GM23338 (cell line): ENCODE results near the gene SLC4A4. TPM values are rescaled to one million over a fixed set of nuclear protein-coding genes. Genes with fewer than 3 reads are reported as not detected.

Experiments used
- ATAC-seq: fragments of 200-7000 bp; cut with Tn5 transposase; 3 replicates; pipeline ENCODE4 v1.9.1; 2020
- DNase-seq: peaks from one replicate; pipeline ENCODE4 v3.0.0-alpha.2; 2015; ENCODE audit warnings: low spot score
- H2AFZ ChIP-seq: fragments of 200-600 bp; sonication (generic); 2 replicates; pipeline ENCODE4 v1.8.0; 2016; ENCODE audit warnings: antibody characterized with exemption, mild to moderate bottlenecking, moderate library complexity
- H3F3A ChIP-seq: fragments of 200-600 bp; sonication (generic); replicated peaks from 2 replicates; pipeline ENCODE4 v1.8.0; 2017; ENCODE audit warnings: antibody characterized with exemption, mixed run types, low read depth
- H3K27ac ChIP-seq: fragments of 200-600 bp; sonication (generic); 2 replicates; pipeline ENCODE4 v1.6.1; 2016; ENCODE audit warnings: low read depth
- H3K27me3 ChIP-seq: fragments of 200-600 bp; sonication (generic); 2 replicates; pipeline ENCODE4 v1.8.0; 2016; ENCODE audit warnings: mild to moderate bottlenecking, mixed run types, moderate library complexity; ENCODE audit not compliant: insufficient read depth
- H3K36me3 ChIP-seq: fragments of 200-600 bp; sonication (generic); 2 replicates; pipeline ENCODE4 v1.8.0; 2016; ENCODE audit warnings: mild to moderate bottlenecking; ENCODE audit not compliant: insufficient read depth
- H3K4me1 ChIP-seq: fragments of 200-600 bp; sonication (generic); 2 replicates; pipeline ENCODE4 v1.8.0; 2016; ENCODE audit warnings: mild to moderate bottlenecking, moderate library complexity; ENCODE audit not compliant: insufficient read depth
- H3K4me2 ChIP-seq: fragments of 200-600 bp; sonication (generic); 2 replicates; pipeline ENCODE4 v1.7.1; 2017; ENCODE audit warnings: mixed run types
- H3K4me3 ChIP-seq: fragments of 200-600 bp; sonication (generic); 2 replicates; pipeline ENCODE4 v1.6.1; 2016; ENCODE audit warnings: mixed run types
- H3K79me2 ChIP-seq: fragments of 200-600 bp; sonication (generic); replicated peaks from 2 replicates; pipeline ENCODE4 v1.8.0; 2017; ENCODE audit warnings: mild to moderate bottlenecking; ENCODE audit not compliant: insufficient read depth
- H3K9me2 ChIP-seq: fragments of 200-600 bp; sonication (generic); 2 replicates; pipeline ENCODE4 v1.8.0; 2017; ENCODE audit not compliant: insufficient read depth
- H4K20me1 ChIP-seq: fragments of 200-600 bp; sonication (generic); replicated peaks from 2 replicates; pipeline ENCODE4 v1.8.0; 2017; ENCODE audit warnings: mild to moderate bottlenecking; ENCODE audit not compliant: insufficient read depth
- H3K27ac Mint-ChIP-seq: 2 replicates; pipeline ENCODE4 v1.8.0; 2020; ENCODE audit warnings: inconsistent platforms, mild to moderate bottlenecking, moderate library complexity, mixed read lengths
- H3K27me3 Mint-ChIP-seq: 3 replicates; pipeline ENCODE4 v1.8.0; 2022; ENCODE audit warnings: low read depth, mild to moderate bottlenecking, moderate library complexity, mixed read lengths, inconsistent platforms; ENCODE audit not compliant: insufficient read depth, poor library complexity
- H3K36me3 Mint-ChIP-seq: 3 replicates; pipeline ENCODE4 v1.8.0; 2021; ENCODE audit warnings: low read depth, mild to moderate bottlenecking, inconsistent platforms, moderate library complexity, mixed read lengths
- H3K4me1 Mint-ChIP-seq: 3 replicates; pipeline ENCODE4 v1.8.0; 2020; ENCODE audit warnings: mild to moderate bottlenecking, inconsistent platforms, mixed read lengths
- H3K4me3 Mint-ChIP-seq: 3 replicates; pipeline ENCODE4 v1.8.0; 2021; ENCODE audit warnings: moderate library complexity, mild to moderate bottlenecking, inconsistent platforms, mixed read lengths
- H3K9me3 Mint-ChIP-seq: 3 replicates; pipeline ENCODE4 v1.8.0; 2020; ENCODE audit warnings: moderate library complexity, mild to moderate bottlenecking, inconsistent platforms, mixed read lengths
- CREB1 ChIP-seq: fragments of 250-450 bp; sonication (Bioruptor Pico); IDR thresholded peaks from 2 replicates; pipeline ENCODE4 v1.5.0; 2020; ENCODE audit warnings: low read depth, mild to moderate bottlenecking, moderate library complexity
- EZH2 ChIP-seq: fragments of 200-600 bp; sonication (generic); IDR thresholded peaks from one replicate; pipeline ENCODE4 v1.8.0; 2017; ENCODE audit warnings: antibody characterized with exemption, mild to moderate bottlenecking, low read depth; ENCODE audit not compliant: unreplicated experiment
- EZH2phosphoT487 ChIP-seq: fragments of 200-600 bp; sonication (generic); IDR thresholded peaks from one replicate; pipeline ENCODE4 v1.8.1; 2018; ENCODE audit warnings: antibody characterized with exemption; ENCODE audit not compliant: unreplicated experiment
- JUNB ChIP-seq: IDR thresholded peaks from one replicate; pipeline ENCODE4 v1.6.1; 2016; ENCODE audit warnings: antibody characterized with exemption; ENCODE audit not compliant: unreplicated experiment
- NANOG ChIP-seq: IDR thresholded peaks from 2 replicates; pipeline ENCODE4 v1.6.1; 2016; ENCODE audit warnings: antibody characterized with exemption, borderline replicate concordance
- POLR2AphosphoS5 ChIP-seq: IDR thresholded peaks from 2 replicates; pipeline ENCODE4 v1.6.1; 2016; ENCODE audit warnings: antibody characterized with exemption, low read depth
- REST ChIP-seq: IDR thresholded peaks from one replicate; pipeline ENCODE4 v1.6.1; 2018; ENCODE audit warnings: antibody characterized with exemption; ENCODE audit not compliant: unreplicated experiment
- STAT1 ChIP-seq: IDR thresholded peaks from one replicate; pipeline ENCODE4 v1.6.1; 2016; ENCODE audit warnings: antibody characterized with exemption; ENCODE audit not compliant: unreplicated experiment
- ZNF331 ChIP-seq: fragments of 250-450 bp; sonication (Bioruptor Pico); IDR thresholded peaks from 2 replicates; pipeline ENCODE4 v1.5.0; 2020; ENCODE audit warnings: low read depth, mild to moderate bottlenecking, moderate library complexity
- polyA plus RNA-seq: library from polyadenylated mRNA; unstranded; fragments of >200 nt; fragmentation: Nextera tagmentation; extraction: Ambion mirVana; gene quantifications from 2 replicates; pipeline ENCODE4 v1.2.1, GENCODE V29; 2016
- total RNA-seq: library from RNA; depleted of rRNA; stranded (reverse); fragments of >200 nt; shearing (Covaris generic); gene quantifications from 2 replicates; pipeline ENCODE4 v1.2.3, GENCODE V29; 2014
- TF ChIP-seq, protein P1 (sequence below): fragments of 250-450 bp; sonication (Bioruptor Pico); IDR thresholded peaks from 2 replicates; pipeline ENCODE4 v1.5.0; 2020; ENCODE audit warnings: mild to moderate bottlenecking, moderate library complexity
- TF ChIP-seq, protein P2 (sequence below), 2 experiments: fragments of 200-600 bp in 1 of 2; sonication (generic) in 1 of 2; conservative IDR thresholded peaks; 2 replicates each; pipeline versions ENCODE4 v1.5.1 to v1.6.1; 2016 to 2017; ENCODE audit warnings: antibody characterized with exemption in 2 of 2, low read depth in 2 of 2, mild to moderate bottlenecking in 2 of 2, moderate library complexity in 1 of 2

SLC4A4 gene
- total and polyA plus RNA-seq, 2 experiments from 2014 or later, result 1.0 to 1.5 TPM

DNA sequence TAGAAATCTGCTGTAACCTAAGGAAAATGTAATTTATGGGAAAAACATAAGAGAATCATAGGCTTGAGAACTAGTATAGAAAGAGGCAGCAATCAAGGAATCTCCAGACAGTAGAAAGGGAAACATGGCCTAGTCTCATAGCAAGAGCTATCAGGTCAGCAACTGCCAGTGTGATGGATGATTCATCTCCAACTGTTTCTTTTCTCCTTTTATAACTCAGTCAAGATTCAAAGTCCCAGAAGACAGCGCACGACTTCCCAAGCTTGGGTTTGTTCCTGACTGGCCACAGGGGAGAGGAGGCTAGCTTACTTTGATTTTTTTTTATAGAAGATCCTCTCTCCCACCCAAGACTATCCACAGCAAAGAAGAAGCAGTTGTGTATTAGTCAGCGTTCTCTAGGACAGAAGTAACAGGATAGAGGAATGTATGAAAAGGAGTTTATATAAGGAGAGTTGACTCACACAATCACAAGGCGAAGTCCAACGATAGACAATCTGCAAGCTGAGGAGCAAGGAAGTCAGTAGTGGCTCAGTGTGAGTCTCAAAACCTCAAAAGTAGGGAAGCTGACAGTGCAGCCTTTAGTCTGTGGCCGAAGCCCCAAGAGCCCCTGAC, 263.6 kb downstream of the SLC4A4 start (continued):
- TF ChIP-seq CREB1 (CRISPR knock-in tag) (no peak), NANOG (no peak), EZH2phosphoT487 (no peak), ZNF331 (CRISPR knock-in tag) (no peak)
- TF ChIP-seq, protein P1, sequence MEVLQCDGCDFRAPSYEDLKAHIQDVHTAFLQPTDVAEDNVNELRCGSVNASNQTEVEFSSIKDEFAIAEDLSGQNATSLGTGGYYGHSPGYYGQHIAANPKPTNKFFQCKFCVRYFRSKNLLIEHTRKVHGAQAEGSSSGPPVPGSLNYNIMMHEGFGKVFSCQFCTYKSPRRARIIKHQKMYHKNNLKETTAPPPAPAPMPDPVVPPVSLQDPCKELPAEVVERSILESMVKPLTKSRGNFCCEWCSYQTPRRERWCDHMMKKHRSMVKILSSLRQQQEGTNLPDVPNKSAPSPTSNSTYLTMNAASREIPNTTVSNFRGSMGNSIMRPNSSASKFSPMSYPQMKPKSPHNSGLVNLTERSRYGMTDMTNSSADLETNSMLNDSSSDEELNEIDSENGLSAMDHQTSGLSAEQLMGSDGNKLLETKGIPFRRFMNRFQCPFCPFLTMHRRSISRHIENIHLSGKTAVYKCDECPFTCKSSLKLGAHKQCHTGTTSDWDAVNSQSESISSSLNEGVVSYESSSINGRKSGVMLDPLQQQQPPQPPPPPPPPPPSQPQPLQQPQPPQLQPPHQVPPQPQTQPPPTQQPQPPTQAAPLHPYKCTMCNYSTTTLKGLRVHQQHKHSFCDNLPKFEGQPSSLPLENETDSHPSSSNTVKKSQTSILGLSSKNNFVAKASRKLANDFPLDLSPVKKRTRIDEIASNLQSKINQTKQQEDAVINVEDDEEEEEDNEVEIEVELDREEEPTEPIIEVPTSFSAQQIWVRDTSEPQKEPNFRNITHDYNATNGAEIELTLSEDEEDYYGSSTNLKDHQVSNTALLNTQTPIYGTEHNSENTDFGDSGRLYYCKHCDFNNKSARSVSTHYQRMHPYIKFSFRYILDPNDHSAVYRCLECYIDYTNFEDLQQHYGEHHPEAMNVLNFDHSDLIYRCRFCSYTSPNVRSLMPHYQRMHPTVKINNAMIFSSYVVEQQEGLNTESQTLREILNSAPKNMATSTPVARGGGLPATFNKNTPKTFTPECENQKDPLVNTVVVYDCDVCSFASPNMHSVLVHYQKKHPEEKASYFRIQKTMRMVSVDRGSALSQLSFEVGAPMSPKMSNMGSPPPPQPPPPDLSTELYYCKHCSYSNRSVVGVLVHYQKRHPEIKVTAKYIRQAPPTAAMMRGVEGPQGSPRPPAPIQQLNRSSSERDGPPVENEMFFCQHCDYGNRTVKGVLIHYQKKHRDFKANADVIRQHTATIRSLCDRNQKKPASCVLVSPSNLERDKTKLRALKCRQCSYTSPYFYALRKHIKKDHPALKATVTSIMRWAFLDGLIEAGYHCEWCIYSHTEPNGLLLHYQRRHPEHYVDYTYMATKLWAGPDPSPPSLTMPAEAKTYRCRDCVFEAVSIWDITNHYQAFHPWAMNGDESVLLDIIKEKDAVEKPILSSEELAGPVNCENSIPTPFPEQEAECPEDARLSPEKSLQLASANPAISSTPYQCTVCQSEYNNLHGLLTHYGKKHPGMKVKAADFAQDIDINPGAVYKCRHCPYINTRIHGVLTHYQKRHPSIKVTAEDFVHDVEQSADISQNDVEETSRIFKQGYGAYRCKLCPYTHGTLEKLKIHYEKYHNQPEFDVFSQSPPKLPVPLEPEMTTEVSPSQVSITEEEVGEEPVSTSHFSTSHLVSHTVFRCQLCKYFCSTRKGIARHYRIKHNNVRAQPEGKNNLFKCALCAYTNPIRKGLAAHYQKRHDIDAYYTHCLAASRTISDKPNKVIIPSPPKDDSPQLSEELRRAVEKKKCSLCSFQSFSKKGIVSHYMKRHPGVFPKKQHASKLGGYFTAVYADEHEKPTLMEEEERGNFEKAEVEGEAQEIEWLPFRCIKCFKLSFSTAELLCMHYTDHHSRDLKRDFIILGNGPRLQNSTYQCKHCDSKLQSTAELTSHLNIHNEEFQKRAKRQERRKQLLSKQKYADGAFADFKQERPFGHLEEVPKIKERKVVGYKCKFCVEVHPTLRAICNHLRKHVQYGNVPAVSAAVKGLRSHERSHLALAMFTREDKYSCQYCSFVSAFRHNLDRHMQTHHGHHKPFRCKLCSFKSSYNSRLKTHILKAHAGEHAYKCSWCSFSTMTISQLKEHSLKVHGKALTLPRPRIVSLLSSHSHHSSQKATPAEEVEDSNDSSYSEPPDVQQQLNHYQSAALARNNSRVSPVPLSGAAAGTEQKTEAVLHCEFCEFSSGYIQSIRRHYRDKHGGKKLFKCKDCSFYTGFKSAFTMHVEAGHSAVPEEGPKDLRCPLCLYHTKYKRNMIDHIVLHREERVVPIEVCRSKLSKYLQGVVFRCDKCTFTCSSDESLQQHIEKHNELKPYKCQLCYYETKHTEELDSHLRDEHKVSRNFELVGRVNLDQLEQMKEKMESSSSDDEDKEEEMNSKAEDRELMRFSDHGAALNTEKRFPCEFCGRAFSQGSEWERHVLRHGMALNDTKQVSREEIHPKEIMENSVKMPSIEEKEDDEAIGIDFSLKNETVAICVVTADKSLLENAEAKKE (CRISPR knock-in tag), result no peak
- TF ChIP-seq, protein P2, sequence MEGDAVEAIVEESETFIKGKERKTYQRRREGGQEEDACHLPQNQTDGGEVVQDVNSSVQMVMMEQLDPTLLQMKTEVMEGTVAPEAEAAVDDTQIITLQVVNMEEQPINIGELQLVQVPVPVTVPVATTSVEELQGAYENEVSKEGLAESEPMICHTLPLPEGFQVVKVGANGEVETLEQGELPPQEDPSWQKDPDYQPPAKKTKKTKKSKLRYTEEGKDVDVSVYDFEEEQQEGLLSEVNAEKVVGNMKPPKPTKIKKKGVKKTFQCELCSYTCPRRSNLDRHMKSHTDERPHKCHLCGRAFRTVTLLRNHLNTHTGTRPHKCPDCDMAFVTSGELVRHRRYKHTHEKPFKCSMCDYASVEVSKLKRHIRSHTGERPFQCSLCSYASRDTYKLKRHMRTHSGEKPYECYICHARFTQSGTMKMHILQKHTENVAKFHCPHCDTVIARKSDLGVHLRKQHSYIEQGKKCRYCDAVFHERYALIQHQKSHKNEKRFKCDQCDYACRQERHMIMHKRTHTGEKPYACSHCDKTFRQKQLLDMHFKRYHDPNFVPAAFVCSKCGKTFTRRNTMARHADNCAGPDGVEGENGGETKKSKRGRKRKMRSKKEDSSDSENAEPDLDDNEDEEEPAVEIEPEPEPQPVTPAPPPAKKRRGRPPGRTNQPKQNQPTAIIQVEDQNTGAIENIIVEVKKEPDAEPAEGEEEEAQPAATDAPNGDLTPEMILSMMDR (conservative IDR thresholded peaks at IDR 0.05; ENCODE audit: low read depth in 2 of 2), result no peak

GRCh38 chr4:71604785-71605184, 266.0 kb downstream of the SLC4A4 start:
- Mint-ChIP-seq H3K27me3 (no peaks in the 10 kb centered on the region), H3K9me3 (peaks cover 7% of the 10 kb centered on the region; the same call in 2 of the 3 replicates), H3K4me1 (peaks cover 5% of the 10 kb centered on the region; the same call in 2 of the 3 replicates), H3K4me3 (no peak overlapping the region), H3K27ac (no peak overlapping the region), H3K36me3 (peaks cover 9% of the 10 kb centered on the region)
- DNase-seq (no peak), ATAC-seq (no peak)
- no peaks in the 10 kb centered on the region for H3K27me3 ChIP-seq
- H2AFZ ChIP-seq, result peak overlapping the region; percentile 45; the same call in 1 of the 2 replicates
- H3K4me3 ChIP-seq, result no peak overlapping the region
- no peaks in the 10 kb centered on the region for H3K36me3 ChIP-seq
- no peaks in the 10 kb centered on the region for H3K79me2 ChIP-seq
- no peak overlapping the region for H3K4me2 ChIP-seq
- H4K20me1 ChIP-seq, result no peaks in the 10 kb centered on the region
- H3F3A ChIP-seq, result no peaks in the 10 kb centered on the region
- no peak overlapping the region for H3K27ac ChIP-seq
- peaks cover 9% of the 10 kb centered on the region; the same call in 1 of the 2 replicates for H3K9me2 ChIP-seq
- no peaks in the 10 kb centered on the region for H3K4me1 ChIP-seq
- TF ChIP-seq STAT1 (no peak), EZH2 (no peak), JUNB (no peak), REST (no peak), POLR2AphosphoS5 (no peak), EZH2phosphoT487 (no peak), NANOG (no peak), CREB1 (CRISPR knock-in tag) (no peak), ZNF331 (CRISPR knock-in tag) (no peak)
